Measurements from ENCODE around the gene PET100.

- no peak for TF ChIP-seq CTCF (IDR thresholded peaks at IDR 0.05; ENCODE audit: low read depth, low read length, poor library complexity, severe bottlenecking)
- TF ChIP-seq EZH2phosphoT487 (IDR thresholded peaks at IDR 0.05; ENCODE audit: borderline replicate concordance, low read length): no peak
These were observed 40.7 kb downstream of the PET100 start for GRCh38 chr19:7670150-7670783.
